ENCODE data around the gene ABLIM3.

Gene ABLIM3

DNA sequence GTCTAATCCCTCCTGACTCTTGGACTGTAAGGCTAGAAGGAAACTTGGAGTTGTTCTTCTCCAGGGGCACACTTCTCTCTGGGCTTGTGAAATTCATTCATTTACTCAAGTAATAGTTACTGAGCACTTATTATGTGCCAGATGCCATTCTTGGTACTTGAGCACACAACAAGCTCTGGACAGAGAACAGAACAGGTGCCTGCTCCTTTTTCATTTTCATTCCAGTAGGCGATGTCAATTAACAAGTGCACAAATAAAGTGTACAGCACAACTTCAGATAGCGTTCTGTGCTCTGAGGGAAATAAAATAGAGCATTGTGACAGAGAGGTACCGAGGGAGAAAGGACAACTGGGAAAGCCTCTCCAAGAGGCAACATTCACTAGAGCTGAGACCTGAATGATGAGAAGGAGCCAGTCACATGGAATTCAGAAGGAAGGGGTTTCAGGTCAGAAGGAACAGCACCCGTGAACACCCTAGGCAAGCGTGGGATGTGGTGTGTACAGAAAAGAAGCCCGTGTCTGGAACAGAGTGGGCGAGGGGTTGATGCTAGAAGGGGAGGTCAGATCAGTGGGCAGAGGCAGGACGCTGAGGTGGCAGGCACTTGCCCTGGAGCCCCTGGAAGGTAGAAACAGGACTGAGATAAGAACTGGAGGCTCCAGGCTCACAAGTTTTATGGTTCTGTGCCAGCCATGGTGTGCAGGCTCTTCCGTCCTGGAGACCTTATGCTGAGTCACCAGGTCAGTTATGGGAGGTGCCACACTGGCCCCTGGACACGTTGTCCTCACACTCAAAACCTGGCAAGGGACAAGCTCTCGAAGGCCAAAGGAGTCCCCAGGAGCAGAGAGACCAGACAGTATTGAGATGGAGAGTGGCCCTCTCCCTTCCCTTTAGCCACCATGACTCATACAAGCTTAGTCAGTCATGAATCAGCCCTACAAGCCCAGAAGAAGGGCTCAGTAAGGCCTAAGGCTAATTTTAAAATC, 7.2 kb upstream of the ABLIM3 start:
- no peak for DNase-seq (ENCODE audit: low read depth)

DNA sequence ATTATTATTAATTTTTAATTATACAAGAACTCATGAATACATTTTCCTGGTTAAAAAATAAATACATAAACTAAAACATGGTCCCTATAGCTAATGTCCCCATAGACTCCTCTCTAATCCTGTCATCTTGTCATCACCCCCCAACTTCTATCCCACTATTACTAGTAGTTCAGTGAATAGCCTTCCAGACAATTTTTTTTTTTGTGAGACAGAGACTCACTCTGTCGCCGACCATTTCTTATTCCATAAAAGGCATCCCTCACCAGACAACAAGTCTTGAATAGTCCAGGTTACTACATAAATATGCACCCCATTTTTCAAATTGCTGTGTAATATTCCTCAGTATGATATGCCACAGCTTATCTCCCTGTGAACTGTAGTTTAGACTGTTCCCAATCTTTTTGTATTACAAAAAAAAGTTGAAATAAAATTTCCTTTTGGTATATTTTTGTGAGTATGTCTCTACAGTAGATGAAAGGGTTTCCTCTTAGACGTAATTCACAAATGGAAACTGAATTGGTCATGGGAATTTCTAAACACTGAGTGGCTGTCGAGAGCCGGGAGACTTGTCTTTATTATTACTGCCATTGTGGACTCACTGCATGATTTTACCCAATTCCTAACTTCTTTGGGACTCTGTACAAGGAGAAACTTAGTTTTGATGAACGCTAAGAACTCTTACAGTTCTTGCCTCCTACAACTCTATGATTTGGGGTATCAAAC, 6.4 kb upstream of the ABLIM3 start:
- no peak for DNase-seq (ENCODE audit: low read depth)

DNA sequence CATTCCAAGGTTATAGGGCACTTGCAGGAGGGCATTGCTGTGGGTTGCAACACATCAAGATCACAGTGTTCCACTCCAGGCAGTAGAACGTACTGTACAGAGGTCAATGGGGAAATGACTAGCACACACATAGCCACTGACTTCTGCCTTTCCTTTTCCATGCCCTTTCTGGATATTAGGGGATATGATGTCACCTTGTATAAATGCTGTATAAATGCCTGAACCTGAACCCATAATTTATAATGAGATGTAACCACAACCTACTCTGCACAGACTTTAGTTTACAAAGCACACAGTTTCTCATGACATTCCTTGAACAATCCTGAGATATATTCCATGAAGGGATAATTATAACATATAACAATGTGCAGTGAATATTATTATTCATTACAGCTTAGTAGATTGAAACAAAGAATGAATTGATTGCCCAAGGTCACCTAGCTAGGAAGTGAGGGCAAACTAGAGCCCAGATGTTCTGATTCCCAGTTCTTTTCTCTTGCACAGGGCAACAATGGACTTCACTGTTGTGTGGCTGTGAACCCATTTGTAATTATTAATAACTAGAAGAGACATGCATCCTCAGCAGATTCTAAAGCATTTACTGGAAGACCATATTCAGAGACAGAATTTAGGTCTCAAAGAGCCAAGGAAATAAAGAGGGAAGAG, 5.6 kb upstream of the ABLIM3 start:
- no peak for DNase-seq (ENCODE audit: low read depth)

DNA sequence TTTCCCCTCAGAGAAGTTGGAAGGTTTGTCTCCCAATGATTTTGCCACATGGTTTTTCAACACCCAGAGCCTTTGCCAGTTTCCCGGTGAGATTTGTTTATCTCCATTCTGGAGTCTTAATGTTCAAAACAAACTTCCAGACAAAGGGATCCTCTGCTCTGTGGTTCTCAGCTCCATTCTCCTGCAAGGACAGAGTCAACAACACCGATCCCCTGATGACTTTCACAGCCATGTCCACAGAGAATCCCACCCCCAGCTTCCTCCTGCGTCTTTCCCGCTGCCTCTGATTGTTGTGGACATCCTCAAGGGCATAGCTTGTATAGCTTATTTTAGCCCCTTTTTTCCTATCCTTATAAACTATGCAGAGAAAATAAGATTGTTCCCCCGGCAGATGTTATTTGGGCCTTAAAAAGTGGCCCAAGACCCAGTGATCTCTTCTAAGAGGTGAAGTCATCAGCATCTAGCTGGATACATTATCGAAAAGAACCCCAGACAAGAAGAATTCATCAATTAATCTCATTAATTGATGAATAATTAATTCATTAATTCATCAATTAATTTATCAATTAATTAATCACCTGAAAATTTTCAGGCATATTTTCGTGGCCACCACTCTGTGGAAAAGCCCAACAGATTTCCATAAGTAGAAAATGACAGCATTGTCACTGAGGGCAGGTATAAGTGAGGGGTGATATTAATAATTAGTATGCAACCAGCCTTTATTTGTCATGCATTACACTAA, 2.9 kb upstream of the ABLIM3 start:
- DNase-seq (ENCODE audit: low read depth) = no peak

DNA sequence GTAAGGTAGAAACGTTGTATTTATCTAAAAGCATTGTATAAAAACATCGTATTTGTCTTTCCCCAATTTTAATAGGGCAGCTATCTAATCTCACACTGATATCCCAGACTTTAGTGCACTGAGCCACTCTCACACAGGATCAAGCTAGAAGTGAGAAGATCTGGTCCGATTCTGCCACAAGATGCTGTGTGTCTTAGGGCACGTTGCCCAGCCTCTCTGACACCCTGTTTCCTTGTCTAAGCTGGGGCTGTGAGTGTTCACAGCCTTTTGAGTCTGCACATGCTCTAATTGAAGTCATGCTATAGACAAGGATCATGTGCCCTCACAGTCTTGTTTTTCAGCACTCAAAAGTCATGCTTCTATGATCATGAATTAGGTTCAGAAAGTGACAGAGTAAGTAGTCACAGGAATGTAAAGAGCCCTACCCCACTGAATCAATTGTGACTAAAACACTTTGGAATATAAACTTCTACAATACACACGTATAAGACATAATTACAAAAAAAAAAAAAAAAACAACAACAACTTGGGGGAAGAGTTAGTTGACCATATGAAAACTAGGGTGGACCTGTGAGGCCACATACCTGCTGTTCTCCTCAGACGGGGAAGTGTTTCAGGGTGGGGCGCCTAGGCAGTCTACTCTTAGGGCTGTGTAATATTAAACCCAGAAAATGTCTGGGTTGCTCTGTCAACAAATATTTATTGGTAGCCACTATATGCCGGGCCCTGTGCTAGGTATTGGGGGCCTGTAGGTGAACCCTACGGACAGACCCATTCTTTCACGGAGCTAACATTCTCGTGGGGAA, 893 bp upstream of the ABLIM3 start:
- no peak for DNase-seq (ENCODE audit: low read depth)

GRCh38 chr5:149141957-149142851, 911 bp downstream of the ABLIM3 start:
- no peak for DNase-seq (ENCODE audit: low read depth)

- no peak for DNase-seq (ENCODE audit: low read depth)
Observed at GRCh38 chr5:149143470-149143869, 2.2 kb downstream of the ABLIM3 start.

- DNase-seq (ENCODE audit: low read depth) = no peak
Observed at GRCh38 chr5:149144637-149145036, 3.3 kb downstream of the ABLIM3 start.

- DNase-seq (ENCODE audit: low read depth) = no peak
Observed at GRCh38 chr5:149145138-149145537, 3.8 kb downstream of the ABLIM3 start.

DNA sequence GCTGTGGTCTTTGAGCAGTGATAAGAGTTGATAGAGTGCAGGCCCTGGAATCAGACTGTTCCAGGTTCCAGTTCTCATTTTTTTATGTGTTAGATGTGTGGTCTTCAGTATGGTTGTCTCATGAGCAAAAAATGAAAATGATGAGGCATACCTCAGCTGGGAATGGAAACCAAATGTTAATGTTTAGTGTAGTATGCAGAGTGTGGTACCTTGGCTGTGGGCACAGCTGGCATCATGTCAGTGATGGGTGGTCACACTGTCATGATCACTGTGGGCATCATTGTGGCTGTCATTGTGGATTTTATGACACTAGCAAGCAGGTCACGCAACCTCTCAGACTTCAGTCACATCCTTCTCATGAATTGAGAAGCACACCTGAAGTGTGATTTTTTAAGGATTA, 6.4 kb downstream of the ABLIM3 start:
- no peak for DNase-seq (ENCODE audit: low read depth)

DNA sequence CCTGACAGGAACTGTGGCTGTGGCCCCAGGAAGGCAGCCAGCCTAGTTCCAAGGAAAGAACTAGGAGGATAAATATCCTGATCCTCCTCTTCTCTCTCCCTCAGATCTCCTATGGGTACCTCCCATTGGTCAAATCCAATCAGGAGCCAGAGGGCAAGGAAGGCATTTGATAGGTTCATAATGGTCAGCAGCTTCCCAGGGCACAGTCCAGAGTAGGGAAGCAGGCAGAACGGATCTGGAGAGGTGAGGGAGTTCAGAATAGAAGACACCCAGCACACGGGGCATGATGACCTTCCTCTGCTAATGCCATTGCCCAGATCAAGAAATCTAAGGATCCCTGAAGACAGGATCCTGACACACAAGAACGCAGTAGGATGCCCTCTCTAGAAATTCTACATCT, 8.6 kb downstream of the ABLIM3 start:
- DNase-seq (ENCODE audit: low read depth) = no peak

GRCh38 chr5:149150457-149150856, 9.2 kb downstream of the ABLIM3 start:
- no peak for DNase-seq (ENCODE audit: low read depth)

- DNase-seq (ENCODE audit: low read depth) = no peak
Observed at GRCh38 chr5:149151717-149152116, 10.4 kb downstream of the ABLIM3 start.

DNA sequence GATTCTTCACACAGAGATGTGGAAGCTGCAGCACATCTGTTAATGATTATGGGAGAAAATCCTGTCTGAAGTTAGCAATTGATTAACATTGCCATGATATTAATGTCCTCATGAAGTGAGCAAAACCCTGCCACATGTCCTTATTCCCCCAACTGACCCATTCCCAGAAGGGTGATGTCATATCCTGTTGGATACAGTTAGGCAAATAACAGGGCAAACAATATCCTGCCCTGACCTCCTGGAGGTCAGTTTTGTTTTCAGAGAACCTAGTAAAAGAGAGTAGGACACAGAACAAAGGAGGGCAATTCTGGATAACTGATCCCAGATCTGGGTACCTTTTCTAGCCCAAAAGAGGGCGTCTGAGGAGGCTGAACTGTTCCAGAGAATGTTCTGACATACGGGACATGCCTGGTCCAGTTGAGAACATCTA, 11.0 kb downstream of the ABLIM3 start:
- DNase-seq (ENCODE audit: low read depth) = no peak

- no peak for DNase-seq (ENCODE audit: low read depth)
Observed at GRCh38 chr5:149153193-149153750, 12.0 kb downstream of the ABLIM3 start.

DNA sequence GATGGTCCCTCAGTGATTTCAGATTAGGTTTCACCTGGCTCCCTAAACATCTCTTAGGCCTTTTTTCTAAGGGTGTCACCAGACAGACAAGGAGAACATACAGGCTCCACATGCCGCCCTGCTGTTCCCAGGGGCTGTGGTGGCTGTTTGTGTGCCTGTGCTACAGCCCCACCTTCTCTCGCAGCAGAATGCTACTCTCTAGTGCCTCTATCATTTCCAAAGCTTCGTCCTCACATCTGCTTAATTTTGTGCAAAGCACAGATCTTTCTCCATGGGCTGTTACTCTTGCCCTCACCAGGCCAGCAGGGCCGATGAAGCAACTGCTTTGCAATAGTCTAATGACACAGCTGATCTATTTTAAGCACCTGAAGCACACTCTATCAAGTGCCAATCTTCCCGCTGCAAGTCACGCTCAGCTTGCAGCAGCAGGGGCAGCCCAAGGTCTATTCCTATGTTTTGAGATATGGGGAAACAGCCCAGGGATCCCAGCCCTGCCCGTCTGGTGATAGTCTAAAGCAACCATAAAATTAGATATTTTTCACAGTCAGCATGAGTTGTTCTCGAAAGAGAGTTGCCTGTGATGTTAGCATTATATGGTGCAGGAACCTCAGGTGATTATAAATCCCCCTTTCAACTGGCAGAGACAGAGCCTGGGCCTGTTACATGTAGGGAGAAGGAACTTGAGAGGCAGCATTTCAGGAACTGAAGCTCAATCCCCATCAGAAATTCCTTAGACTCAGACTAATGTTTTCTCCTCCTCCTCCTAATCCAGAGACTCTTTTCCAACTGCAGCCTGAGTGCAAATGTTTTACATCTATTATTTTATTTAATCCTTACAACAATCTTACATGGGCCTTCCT, 12.7 kb downstream of the ABLIM3 start:
- DNase-seq (ENCODE audit: low read depth) = no peak

DNA sequence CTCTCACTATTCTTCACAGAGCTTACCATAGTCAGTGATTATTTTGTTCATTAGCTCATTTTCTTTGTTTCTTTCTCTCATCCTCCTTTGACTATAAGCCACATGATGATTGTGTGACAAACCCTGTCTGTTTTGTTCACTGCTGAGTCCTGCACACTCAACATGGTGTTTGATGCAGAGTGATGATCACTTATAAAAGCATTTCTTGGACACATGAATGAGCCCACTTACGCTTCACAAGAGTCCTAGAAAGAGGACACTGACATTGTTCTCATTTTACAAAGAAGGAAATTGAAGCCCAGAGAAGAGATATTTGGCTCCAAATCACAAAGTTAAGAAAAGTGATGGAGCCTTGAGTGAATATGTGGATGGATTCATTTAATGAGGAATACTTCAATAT, 13.4 kb downstream of the ABLIM3 start:
- DNase-seq (ENCODE audit: low read depth) = no peak

DNA sequence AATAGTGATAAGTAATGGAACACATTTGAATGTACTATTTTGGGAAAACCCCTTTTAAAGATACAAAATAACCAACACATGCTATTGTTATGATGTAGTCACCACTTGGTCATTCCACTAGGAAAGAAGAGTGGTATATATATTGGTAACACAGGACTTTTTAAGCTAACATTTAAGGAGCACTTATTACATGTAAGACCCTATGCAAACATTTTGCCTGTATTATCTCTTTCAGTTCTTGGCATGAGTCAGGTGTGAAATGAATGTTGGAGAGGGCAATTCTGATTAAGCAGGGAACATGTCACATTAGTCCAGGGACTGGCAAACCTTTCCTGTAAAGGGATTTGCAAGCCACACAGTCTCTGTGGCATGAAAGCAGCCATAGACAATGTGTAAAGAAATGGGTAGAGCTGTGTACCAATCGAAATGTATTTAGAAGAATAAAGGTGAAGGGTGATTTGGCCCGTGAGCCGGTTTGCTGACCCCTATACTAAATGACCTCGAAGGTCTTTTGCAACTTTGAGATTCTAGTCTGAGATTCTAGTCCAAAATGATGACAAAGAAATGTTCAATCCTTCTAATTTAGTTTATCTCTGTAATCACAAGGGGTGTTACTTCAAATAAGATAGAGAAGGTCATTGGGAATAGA, 15.3 kb downstream of the ABLIM3 start:
- DNase-seq (ENCODE audit: low read depth) = no peak
